Measurements from ENCODE around the gene CRYAA.
"Not testable (repeated sequence)": the region's sequence is repeated elsewhere in the genome, so short reads cannot be mapped to it uniquely, and the experiment has no call there.

Gene CRYAA

GRCh38 chr21:43168708-43169107 lies at the start of gene CRYAA:
Gene CRYAA (plus strand): TSS chr21:43169008. CDS start chr21:43169100, 92 bp downstream.
- DNase-seq, result not testable (repeated sequence)

- DNase-seq, result not testable (repeated sequence)
These were observed 38.7 kb upstream of the CRYAA start for GRCh38 chr21:43130094-43130493.

- not testable (repeated sequence) for DNase-seq
These were observed 34.3 kb upstream of the CRYAA start for GRCh38 chr21:43134520-43134919.

GRCh38 chr21:43138944-43139343 lies 29.9 kb upstream of the CRYAA start:
- DNase-seq, result not testable (repeated sequence)

GRCh38 chr21:43141407-43141806 lies 27.4 kb upstream of the CRYAA start:
- DNase-seq, result not testable (repeated sequence)

GRCh38 chr21:43146637-43147036 lies 22.2 kb upstream of the CRYAA start:
- not testable (repeated sequence) for DNase-seq

- not testable (repeated sequence) for DNase-seq
These were observed 20.8 kb upstream of the CRYAA start for GRCh38 chr21:43147999-43148398.

GRCh38 chr21:43149344-43149743 lies 19.5 kb upstream of the CRYAA start:
- not testable (repeated sequence) for DNase-seq

- DNase-seq, result not testable (repeated sequence)
These were observed 15.2 kb upstream of the CRYAA start for GRCh38 chr21:43153601-43154000.

- not testable (repeated sequence) for DNase-seq
These were observed 9.3 kb upstream of the CRYAA start for GRCh38 chr21:43159279-43160175.

- DNase-seq, result not testable (repeated sequence)
These were observed 6.7 kb upstream of the CRYAA start for GRCh38 chr21:43161826-43162707.

GRCh38 chr21:43162708-43163205 lies 6.1 kb upstream of the CRYAA start:
- not testable (repeated sequence) for DNase-seq

- DNase-seq, result not testable (repeated sequence)
These were observed 4.0 kb upstream of the CRYAA start for GRCh38 chr21:43164823-43165222.

GRCh38 chr21:43165734-43166133 lies 3.1 kb upstream of the CRYAA start:
- DNase-seq, result not testable (repeated sequence)

GRCh38 chr21:43169230-43169886 lies 550 bp downstream of the CRYAA start:
- not testable (repeated sequence) for DNase-seq

- DNase-seq, result not testable (repeated sequence)
These were observed 1.1 kb downstream of the CRYAA start for GRCh38 chr21:43169891-43170290.

GRCh38 chr21:43172812-43173211 lies 4.0 kb downstream of the CRYAA start:
- DNase-seq, result not testable (repeated sequence)

GRCh38 chr21:43173438-43173837 lies 4.6 kb downstream of the CRYAA start:
- DNase-seq, result not testable (repeated sequence)

- DNase-seq, result not testable (repeated sequence)
These were observed 5.1 kb downstream of the CRYAA start for GRCh38 chr21:43173930-43174329.

- DNase-seq, result not testable (repeated sequence)
These were observed 6.2 kb downstream of the CRYAA start for GRCh38 chr21:43174998-43175397.

GRCh38 chr21:43176621-43177020 lies 7.8 kb downstream of the CRYAA start:
- DNase-seq, result not testable (repeated sequence)
